PC-9 (cell line): ENCODE data around the gene LRRC72.

Experiments used
- CTCF ChIP-seq: fragments of 200-600 bp; sonication (generic); conservative IDR thresholded peaks from 2 replicates; pipeline ENCODE4 v1.6.1; 2017; ENCODE audit warnings: mixed run types, antibody characterized with exemption, mild to moderate bottlenecking, moderate library complexity
- EZH2 ChIP-seq: fragments of 200-600 bp; sonication (generic); IDR thresholded peaks from 2 replicates; pipeline ENCODE4 v1.8.0; 2017; ENCODE audit warnings: antibody characterized with exemption, low read depth

DNA sequence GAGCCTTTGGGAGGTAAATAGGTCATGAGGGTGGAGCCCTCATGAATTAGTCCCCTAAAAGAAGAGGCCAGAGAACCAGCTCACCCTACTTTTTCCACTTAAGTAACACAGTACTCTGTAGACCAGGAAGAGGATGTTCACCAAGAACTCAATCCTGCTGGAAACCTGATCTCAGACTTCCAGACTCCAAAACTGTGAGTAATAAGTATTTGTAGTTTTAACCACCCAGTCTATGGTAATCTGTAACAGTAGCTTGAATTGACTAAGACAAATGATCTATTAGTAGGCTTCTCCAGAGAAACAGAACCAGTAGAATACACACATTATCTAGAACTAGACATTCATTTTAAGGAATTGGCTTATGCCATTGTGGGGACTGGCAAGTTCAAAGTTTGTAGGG lies 67.4 kb downstream of the LRRC72 start:
- TF ChIP-seq CTCF (no peak), EZH2 (no peak)
